Measurements from ENCODE around the gene LRP8.

Gene LRP8

GRCh38 chr1:53328009-53328461 is at the start of gene LRP8:
Gene LRP8 (minus strand): TSS chr1:53328070. CDS start chr1:53327912, 158 bp downstream.
- DNase-seq: no peak

- DNase-seq: no peak
Measured at GRCh38 chr1:53377438-53377841, 49.6 kb upstream of the LRP8 start.

GRCh38 chr1:53376742-53377437 is 49.0 kb upstream of the LRP8 start:
- no peak for DNase-seq

- DNase-seq: no peak
Measured at GRCh38 chr1:53376041-53376461, 48.2 kb upstream of the LRP8 start.

- no peak for DNase-seq
Measured at GRCh38 chr1:53375440-53375839, 47.6 kb upstream of the LRP8 start.

- DNase-seq: no peak
Measured at GRCh38 chr1:53373246-53373645, 45.4 kb upstream of the LRP8 start.

- DNase-seq: no peak
Measured at GRCh38 chr1:53372501-53372951, 44.7 kb upstream of the LRP8 start.

- no peak for DNase-seq
Measured at GRCh38 chr1:53371851-53372250, 44.0 kb upstream of the LRP8 start.

GRCh38 chr1:53371121-53371666 is 43.3 kb upstream of the LRP8 start:
- no peak for DNase-seq

- no peak for DNase-seq
Measured at GRCh38 chr1:53370369-53370961, 42.6 kb upstream of the LRP8 start.

GRCh38 chr1:53369761-53370160 is 41.9 kb upstream of the LRP8 start:
- DNase-seq: no peak

- DNase-seq: no peak
Measured at GRCh38 chr1:53369034-53369750, 41.3 kb upstream of the LRP8 start.

- DNase-seq: no peak
Measured at GRCh38 chr1:53368314-53369033, 40.6 kb upstream of the LRP8 start.

GRCh38 chr1:53367503-53368313 is 39.8 kb upstream of the LRP8 start:
- no peak for DNase-seq

- DNase-seq: no peak
Measured at GRCh38 chr1:53366901-53367502, 39.1 kb upstream of the LRP8 start.

- DNase-seq: no peak
Measured at GRCh38 chr1:53365437-53366063, 37.7 kb upstream of the LRP8 start.

- DNase-seq: no peak
Measured at GRCh38 chr1:53362851-53363642, 35.2 kb upstream of the LRP8 start.

- no peak for DNase-seq
Measured at GRCh38 chr1:53362270-53362669, 34.4 kb upstream of the LRP8 start.

GRCh38 chr1:53361541-53361961 is 33.7 kb upstream of the LRP8 start:
- DNase-seq: no peak

- no peak for DNase-seq
Measured at GRCh38 chr1:53359934-53360276, 32.0 kb upstream of the LRP8 start.
